HEK293T (cell line): ENCODE data around the gene MAP2K5.

ENCODE experiments used
- CTCF ChIA-PET: fragments of 350-600 bp; formaldehyde crosslinking; extraction: SDS; loops from one replicate; lab custom pipeline; 2021; ENCODE audit warnings: antibody characterized with exemption, inconsistent platforms; lab: Yijun Ruan, JAX
- POLR2A ChIA-PET: fragments of 350-600 bp; formaldehyde crosslinking; extraction: SDS; loops from one replicate; lab custom pipeline; 2020; ENCODE audit warnings: antibody characterized with exemption, inconsistent platforms; lab: Yijun Ruan, JAX
- DNase-seq: peaks from one replicate; pipeline ENCODE4 v3.0.0; 2012; ENCODE audit warnings: mixed read lengths; ENCODE audit errors: extremely low spot score
- ARNT ChIP-seq: fragments of 450-650 bp; IDR thresholded peaks from 2 replicates; pipeline ENCODE4 v1.6.1; 2017; ENCODE audit warnings: mild to moderate bottlenecking
- BHLHE40 ChIP-seq: fragments of 450-650 bp; IDR thresholded peaks from 2 replicates; pipeline ENCODE4 v1.6.1; 2016; ENCODE audit warnings: mild to moderate bottlenecking, moderate library complexity, borderline replicate concordance
- CTBP1 ChIP-seq: fragments of 450-650 bp; IDR thresholded peaks from 2 replicates; pipeline ENCODE4 v1.6.1; 2016; ENCODE audit warnings: borderline replicate concordance
- ELF4 ChIP-seq: fragments of 450-650 bp; IDR thresholded peaks from 2 replicates; pipeline ENCODE4 v1.6.1; 2017; ENCODE audit warnings: antibody characterized with exemption
- FOXA1 ChIP-seq: fragments of 450-650 bp; IDR thresholded peaks from 2 replicates; pipeline ENCODE4 v1.6.1; 2016; ENCODE audit warnings: mild to moderate bottlenecking
- FOXK2 ChIP-seq: fragments of 450-650 bp; IDR thresholded peaks from 2 replicates; pipeline ENCODE4 v1.6.1; 2016; ENCODE audit warnings: mild to moderate bottlenecking
- FOXM1 ChIP-seq: fragments of 450-650 bp; IDR thresholded peaks from 2 replicates; pipeline ENCODE4 v1.6.1; 2017; ENCODE audit warnings: mild to moderate bottlenecking, borderline replicate concordance
- HDGF ChIP-seq: fragments of 450-650 bp; IDR thresholded peaks from 2 replicates; pipeline ENCODE4 v1.6.1; 2017; ENCODE audit warnings: antibody characterized with exemption, borderline replicate concordance
- L3MBTL2 ChIP-seq: fragments of 450-650 bp; conservative IDR thresholded peaks from 2 replicates; pipeline ENCODE4 v1.6.1; 2016; ENCODE audit warnings: mild to moderate bottlenecking
- LEF1 ChIP-seq: fragments of 450-650 bp; IDR thresholded peaks from 2 replicates; pipeline ENCODE4 v1.6.1; 2017; ENCODE audit warnings: mild to moderate bottlenecking, borderline replicate concordance
- NFRKB ChIP-seq: fragments of 450-650 bp; IDR thresholded peaks from 2 replicates; pipeline ENCODE4 v1.6.1; 2016; ENCODE audit warnings: mild to moderate bottlenecking, moderate library complexity
- PKNOX1 ChIP-seq: fragments of 450-650 bp; IDR thresholded peaks from 2 replicates; pipeline ENCODE4 v1.6.1; 2016
- SP1 ChIP-seq: fragments of 450-650 bp; IDR thresholded peaks from 2 replicates; pipeline ENCODE4 v1.6.1; 2017
- SUZ12 ChIP-seq: fragments of 450-650 bp; IDR thresholded peaks from 2 replicates; pipeline ENCODE4 v1.6.1; 2016; ENCODE audit warnings: mild to moderate bottlenecking
- TARDBP ChIP-seq: fragments of 450-650 bp; IDR thresholded peaks from 2 replicates; pipeline ENCODE4 v1.6.1; 2016
- ZNF384 ChIP-seq: fragments of 450-650 bp; IDR thresholded peaks from 2 replicates; pipeline ENCODE4 v1.6.1; 2016

Gene MAP2K5

GRCh38 chr15:67732671-67733374 is 190.3 kb downstream of the MAP2K5 start:
- CTCF ChIA-PET, result no interaction called here
- POLR2A ChIA-PET, result no interaction called here
- DNase-seq, result no peak
- no peak for TF ChIP-seq L3MBTL2
- peak; percentile 92 for TF ChIP-seq PKNOX1
- TF ChIP-seq NFRKB, result no peak
- no peak for TF ChIP-seq ZNF384
- no peak for TF ChIP-seq TARDBP
- TF ChIP-seq LEF1, result no peak
- no peak for TF ChIP-seq SP1
- no peak for TF ChIP-seq FOXA1
- TF ChIP-seq FOXK2, result no peak
- TF ChIP-seq CTBP1, result peak; percentile 74
- no peak for TF ChIP-seq SUZ12
- TF ChIP-seq FOXM1, result no peak

- no peak for TF ChIP-seq ZNF384
- TF ChIP-seq SUZ12, result no peak
- TF ChIP-seq FOXM1, result no peak
- TF ChIP-seq FOXA1, result no peak
- TF ChIP-seq TARDBP, result no peak
- TF ChIP-seq FOXK2, result no peak
- TF ChIP-seq ELF4, result no peak
- no peak for TF ChIP-seq LEF1
- no peak for TF ChIP-seq PKNOX1
- CTCF ChIA-PET, result no interaction called here
- DNase-seq, result no peak
- POLR2A ChIA-PET, result no interaction called here
Measured at GRCh38 chr15:67735896-67736295, 193.4 kb downstream of the MAP2K5 start.

GRCh38 chr15:67736810-67737209 is 194.3 kb downstream of the MAP2K5 start:
- ChIA-PET CTCF (interaction anchor here (0.6 kb wide), 1 partner anchor 1739 kb away, joined by 3 read pairs; no protein-coding TSS in a partner anchor), POLR2A (no interaction called here)
- no peak for DNase-seq
- no peak for TF ChIP-seq NFRKB
- no peak for TF ChIP-seq HDGF
- TF ChIP-seq ZNF384, result no peak
- no peak for TF ChIP-seq ELF4
- TF ChIP-seq ARNT, result no peak
- no peak for TF ChIP-seq SP1
- TF ChIP-seq FOXM1, result no peak
- no peak for TF ChIP-seq FOXK2
- no peak for TF ChIP-seq BHLHE40

GRCh38 chr15:67738056-67738455 is 195.6 kb downstream of the MAP2K5 start:
- DNase-seq, result no peak
- TF ChIP-seq HDGF, result no peak
- no peak for TF ChIP-seq SUZ12
- TF ChIP-seq BHLHE40, result no peak
- ChIA-PET CTCF (interaction anchor here (0.6 kb wide), 1 partner anchor 515 kb away, joined by 3 read pairs; no protein-coding TSS in a partner anchor), POLR2A (no interaction called here)

- CTCF ChIA-PET, result no interaction called here
- no peak for DNase-seq
Measured at GRCh38 chr15:67740405-67740804, 197.9 kb downstream of the MAP2K5 start.

GRCh38 chr15:67741308-67741707 is 198.8 kb downstream of the MAP2K5 start:
- POLR2A ChIA-PET, result no interaction called here
- DNase-seq, result no peak
- CTCF ChIA-PET, result no interaction called here
- TF ChIP-seq SP1, result no peak
- TF ChIP-seq ZNF384, result no peak
- TF ChIP-seq PKNOX1, result no peak
- no peak for TF ChIP-seq FOXM1
- no peak for TF ChIP-seq ELF4
- TF ChIP-seq LEF1, result no peak
- no peak for TF ChIP-seq FOXA1
- TF ChIP-seq ARNT, result no peak
- TF ChIP-seq FOXK2, result no peak
- TF ChIP-seq HDGF, result no peak
- TF ChIP-seq TARDBP, result no peak
- TF ChIP-seq CTBP1, result no peak
- no peak for TF ChIP-seq SUZ12

More at GRCh38 chr15:67740405-67740804, 197.9 kb downstream of the MAP2K5 start:
- POLR2A ChIA-PET, result no interaction called here
- TF ChIP-seq ELF4 (no peak), FOXA1 (no peak), ZNF384 (no peak), PKNOX1 (no peak), LEF1 (no peak), SP1 (no peak), L3MBTL2 (no peak), HDGF (no peak), BHLHE40 (no peak), ARNT (no peak)
